ENCODE data around the gene OXSR1.
"Not testable (repeated sequence)": the region's sequence is repeated elsewhere in the genome, so short reads cannot be mapped to it uniquely, and the experiment has no call there.

Gene OXSR1

DNA sequence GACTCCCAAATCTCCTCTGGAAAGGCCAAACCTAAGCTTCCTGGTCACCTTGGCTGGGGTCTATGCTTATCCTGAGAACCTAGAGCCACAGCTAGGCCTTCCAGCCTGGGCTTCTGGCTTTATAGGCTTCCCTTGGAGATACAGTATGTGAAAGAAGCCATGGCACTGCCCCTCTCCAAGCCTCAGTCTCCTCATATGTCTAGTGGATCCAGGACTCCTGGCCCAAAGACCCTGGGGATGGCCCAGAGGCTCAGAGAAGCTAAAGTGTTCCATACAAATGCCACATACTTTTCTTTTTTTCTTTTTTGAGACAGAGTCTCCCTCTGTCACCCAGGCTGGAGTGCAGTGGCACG lies 37.1 kb upstream of the OXSR1 start:
- no peak for DNase-seq

DNA sequence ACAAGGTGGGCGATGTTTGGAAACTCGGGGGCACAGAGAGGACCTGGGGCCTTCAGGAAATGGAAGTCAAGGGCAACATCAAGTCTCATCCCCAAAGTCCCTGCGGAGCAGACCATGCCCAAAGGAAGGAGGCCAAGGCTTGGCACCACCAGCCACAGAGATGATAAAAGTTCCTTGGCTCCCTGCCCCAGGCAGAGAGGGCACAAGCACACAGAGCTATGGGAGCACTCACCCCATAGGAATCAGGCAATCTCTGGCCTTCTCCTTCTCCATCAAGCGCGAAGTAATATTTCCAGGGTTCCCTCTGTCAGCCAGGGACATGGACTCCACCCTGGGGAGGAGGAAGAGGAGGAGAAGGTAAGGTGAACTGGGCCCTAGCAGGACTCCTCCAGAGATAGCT lies 36.3 kb upstream of the OXSR1 start:
- DNase-seq = no peak

DNA sequence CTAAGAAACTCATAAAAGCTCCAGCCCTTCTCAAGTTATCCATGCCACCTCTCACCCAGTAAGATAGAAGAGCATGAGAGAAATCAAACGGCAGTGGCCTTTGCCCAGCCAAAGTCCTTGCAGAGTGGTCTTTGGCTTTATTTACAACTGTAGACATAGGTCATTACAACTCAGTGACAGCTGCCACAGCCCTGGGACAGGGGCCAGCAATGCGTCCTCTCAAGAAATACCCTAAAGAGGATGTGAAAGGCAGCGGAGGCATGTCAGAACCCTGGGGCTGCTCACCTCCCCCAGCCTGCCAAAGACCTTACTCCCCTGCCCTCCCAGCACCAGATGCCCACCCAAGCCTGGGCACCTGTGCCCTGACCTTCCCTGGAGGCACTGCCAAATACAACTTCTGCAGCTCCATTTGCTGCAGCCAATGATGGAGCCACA lies 34.7 kb upstream of the OXSR1 start:
- DNase-seq = no peak

DNA sequence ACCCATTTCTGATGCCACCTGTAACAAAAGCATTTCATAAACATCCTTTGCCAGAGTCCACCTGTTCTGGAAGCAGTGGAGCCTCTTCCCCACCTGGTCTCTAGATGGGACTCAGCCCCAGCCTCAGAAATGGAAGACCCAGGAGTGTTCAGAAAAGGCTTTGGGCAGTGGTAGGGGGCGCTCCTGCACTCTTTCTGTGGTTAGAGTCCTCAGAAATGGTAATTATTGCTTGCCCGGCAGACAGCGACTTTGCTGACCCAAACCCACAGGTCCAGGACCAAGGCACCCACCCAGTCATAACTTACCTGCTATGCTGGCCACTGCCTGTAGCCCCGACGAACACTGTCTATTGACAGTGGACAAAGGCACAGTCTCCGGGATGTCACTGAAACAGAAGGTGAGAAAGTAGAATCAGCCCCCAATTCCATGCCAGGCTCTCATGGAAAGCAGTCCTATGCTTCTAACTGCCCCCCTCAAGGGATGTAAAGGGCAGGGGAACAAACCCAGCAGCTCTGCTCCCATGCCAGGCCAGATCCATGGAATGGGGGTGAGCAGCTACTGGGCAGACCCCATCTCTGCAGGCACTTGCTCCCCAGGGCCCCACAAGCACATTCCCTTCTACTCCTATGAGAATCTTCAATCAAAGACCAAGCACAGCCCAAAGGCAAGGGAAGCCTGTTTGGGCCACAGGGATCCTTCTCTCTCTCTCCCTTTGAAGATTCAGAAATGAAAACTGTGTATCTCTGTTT lies 33.5 kb upstream of the OXSR1 start:
- peak; percentile 39 for DNase-seq

GRCh38 chr3:38133209-38133556 lies 32.2 kb upstream of the OXSR1 start:
- no peak for DNase-seq

GRCh38 chr3:38133557-38134405 lies 31.6 kb upstream of the OXSR1 start:
- DNase-seq = peak; percentile 31

DNA sequence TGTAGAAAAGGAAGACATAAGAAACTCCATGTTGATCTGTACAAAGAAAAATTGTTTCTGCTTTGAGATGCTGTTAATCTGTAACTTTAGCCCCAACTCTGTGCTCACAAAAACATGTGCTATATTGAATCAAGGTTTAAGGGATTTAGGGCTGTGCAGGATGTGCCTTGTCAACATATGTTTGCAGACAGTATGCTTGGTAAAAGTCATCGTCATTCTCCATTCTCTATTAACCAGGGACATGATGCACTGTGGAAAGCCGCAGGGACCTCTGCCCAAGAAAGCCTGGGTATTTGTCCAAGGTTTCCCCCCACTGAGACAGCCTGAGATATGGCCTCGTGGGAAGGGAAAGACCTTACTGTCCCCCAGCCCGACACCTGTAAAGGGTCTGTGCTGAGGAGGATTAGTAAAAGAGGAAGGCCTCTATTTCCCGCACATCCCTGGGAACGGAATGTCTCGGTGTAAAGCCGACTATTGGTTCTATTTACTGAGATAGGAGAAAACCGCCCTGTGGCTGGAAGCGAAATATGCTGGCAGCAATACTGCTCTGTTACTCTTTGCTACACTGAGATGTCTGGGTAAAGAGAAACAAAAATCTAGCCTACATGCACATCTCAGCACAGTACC lies 30.7 kb upstream of the OXSR1 start:
- DNase-seq = not testable (repeated sequence)

GRCh38 chr3:38135621-38136277 lies 29.6 kb upstream of the OXSR1 start:
- DNase-seq = not testable (repeated sequence)

GRCh38 chr3:38136393-38136776 lies 29.0 kb upstream of the OXSR1 start:
- peak; percentile 48 for DNase-seq

DNA sequence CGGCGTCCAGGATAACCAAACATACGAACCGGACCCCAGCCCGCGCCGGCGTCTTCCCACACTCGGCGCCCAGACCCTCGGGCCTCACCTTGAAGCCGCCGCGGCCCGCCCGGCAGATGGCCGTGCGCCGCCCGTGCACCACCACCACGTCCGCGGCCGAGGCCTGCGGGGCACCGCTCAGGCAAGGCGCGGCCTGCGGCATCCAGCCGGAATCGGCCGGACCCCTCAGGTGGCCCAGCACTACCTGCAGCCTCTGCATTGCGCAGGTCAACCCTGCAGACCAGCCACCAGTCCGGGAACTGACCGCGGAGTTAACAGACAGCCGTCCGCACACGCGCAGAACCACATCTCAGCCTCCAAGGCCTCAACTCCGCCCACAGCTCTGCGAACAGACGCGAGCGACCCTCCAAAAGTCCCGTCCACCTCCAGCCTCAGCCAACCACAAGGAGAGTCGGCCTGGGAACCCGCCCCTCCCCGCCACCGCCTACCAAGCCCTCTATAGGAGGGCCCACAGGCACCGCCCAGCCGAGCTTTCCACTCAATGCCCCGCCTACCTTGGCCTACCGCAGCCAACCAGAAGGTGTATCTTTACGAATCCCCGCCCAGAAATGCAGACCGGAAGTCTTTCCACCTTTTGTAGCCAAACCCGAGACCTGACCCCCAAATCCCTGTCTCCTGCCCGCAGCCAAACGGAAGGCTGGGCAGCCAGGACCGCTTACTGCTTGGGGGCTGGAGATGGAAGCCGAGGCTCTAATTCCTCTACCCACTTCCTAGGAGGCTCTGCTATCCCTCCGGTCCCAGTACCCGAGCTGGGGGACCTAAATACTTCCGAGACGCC lies 28.3 kb upstream of the OXSR1 start, which contains the start of gene ACAA1:
Gene ACAA1, minus strand, starts transcription at position 351 of the 838 bp plus-strand sequence. Its CDS starts 92 bp downstream, at position 259.
- DNase-seq = peak; percentile 99

GRCh38 chr3:38137615-38138348 lies 27.6 kb upstream of the OXSR1 start:
- no peak for DNase-seq

GRCh38 chr3:38138349-38139190 lies 26.8 kb upstream of the OXSR1 start, which contains the start of gene MYD88:
Gene MYD88, plus strand, starts transcription at chr3:38138661. Its CDS starts 40 bp downstream, at chr3:38138701.
- DNase-seq = peak; percentile 72

DNA sequence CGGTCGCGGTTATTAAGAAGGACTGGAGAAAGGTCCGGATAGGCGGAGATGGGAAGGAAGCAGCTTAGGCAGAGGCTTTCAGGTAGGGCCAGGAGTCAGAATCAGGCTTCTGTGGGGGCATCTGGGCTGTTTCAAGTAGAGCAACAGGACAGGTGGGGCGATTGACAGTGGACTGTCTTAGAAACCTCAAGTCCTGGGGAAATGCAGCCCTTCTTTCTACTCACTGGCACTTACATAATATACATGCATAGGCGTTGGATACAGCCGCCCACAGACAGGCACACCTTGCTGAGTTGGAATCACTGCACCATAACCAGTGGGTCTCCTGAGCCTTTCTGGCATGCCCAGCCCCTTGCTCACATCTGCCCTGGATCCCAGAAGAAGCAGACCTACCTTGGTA lies 26.1 kb upstream of the OXSR1 start:
- DNase-seq = no peak

DNA sequence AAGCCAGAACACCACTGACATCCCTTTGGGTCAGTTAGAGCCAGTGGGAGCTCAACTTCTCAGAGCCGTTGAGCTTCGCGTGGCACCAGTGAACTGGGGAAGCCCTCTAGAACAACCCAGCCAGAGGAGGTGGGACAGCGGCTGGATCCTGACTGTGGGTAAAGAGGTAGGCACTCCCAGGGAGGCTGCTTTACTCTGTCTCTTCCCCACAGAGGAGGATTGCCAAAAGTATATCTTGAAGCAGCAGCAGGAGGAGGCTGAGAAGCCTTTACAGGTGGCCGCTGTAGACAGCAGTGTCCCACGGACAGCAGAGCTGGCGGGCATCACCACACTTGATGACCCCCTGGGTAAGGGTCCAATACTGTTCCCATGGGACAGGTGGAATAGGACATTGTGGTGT lies 25.7 kb upstream of the OXSR1 start:
- DNase-seq = no peak

DNA sequence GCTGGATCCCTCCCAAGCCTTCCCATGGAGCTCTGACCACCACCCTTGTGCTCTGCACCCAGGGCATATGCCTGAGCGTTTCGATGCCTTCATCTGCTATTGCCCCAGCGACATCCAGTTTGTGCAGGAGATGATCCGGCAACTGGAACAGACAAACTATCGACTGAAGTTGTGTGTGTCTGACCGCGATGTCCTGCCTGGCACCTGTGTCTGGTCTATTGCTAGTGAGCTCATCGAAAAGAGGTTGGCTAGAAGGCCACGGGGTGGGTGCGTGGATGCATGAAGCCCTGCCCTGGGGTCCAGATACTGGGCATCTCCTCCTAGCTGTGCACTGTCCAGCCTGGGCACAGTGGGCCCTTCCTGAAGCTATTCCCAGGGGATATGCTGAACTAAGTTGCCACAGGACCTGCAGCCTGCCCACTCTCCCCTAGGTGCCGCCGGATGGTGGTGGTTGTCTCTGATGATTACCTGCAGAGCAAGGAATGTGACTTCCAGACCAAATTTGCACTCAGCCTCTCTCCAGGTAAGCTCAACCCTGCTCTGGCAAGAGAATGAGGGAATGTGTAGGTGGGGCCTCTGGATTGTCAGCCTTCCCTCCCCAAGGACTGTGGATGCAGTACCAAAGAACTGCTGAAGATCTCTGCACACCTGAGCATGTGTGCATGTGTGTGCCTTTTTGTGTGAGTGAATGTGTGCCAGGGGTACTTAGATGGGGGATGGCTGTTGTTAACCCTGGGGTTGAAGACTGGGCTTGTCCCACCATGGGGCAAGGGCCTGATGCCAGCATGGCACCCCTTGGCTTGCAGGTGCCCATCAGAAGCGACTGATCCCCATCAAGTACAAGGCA lies 24.8 kb upstream of the OXSR1 start:
- DNase-seq = no peak

DNA sequence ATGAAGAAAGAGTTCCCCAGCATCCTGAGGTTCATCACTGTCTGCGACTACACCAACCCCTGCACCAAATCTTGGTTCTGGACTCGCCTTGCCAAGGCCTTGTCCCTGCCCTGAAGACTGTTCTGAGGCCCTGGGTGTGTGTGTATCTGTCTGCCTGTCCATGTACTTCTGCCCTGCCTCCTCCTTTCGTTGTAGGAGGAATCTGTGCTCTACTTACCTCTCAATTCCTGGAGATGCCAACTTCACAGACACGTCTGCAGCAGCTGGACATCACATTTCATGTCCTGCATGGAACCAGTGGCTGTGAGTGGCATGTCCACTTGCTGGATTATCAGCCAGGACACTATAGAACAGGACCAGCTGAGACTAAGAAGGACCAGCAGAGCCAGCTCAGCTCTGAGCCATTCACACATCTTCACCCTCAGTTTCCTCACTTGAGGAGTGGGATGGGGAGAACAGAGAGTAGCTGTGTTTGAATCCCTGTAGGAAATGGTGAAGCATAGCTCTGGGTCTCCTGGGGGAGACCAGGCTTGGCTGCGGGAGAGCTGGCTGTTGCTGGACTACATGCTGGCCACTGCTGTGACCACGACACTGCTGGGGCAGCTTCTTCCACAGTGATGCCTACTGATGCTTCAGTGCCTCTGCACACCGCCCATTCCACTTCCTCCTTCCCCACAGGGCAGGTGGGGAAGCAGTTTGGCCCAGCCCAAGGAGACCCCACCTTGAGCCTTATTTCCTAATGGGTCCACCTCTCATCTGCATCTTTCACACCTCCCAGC lies 24.0 kb upstream of the OXSR1 start:
- no peak for DNase-seq

DNA sequence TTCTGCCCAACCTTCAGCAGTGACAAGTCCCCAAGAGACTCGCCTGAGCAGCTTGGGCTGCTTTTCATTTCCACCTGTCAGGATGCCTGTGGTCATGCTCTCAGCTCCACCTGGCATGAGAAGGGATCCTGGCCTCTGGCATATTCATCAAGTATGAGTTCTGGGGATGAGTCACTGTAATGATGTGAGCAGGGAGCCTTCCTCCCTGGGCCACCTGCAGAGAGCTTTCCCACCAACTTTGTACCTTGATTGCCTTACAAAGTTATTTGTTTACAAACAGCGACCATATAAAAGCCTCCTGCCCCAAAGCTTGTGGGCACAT lies 23.4 kb upstream of the OXSR1 start:
- DNase-seq = no peak

GRCh38 chr3:38142959-38143358 lies 22.4 kb upstream of the OXSR1 start:
- no peak for DNase-seq

- DNase-seq = no peak
Observed at GRCh38 chr3:38143511-38143910, 21.8 kb upstream of the OXSR1 start.

Data from EL (cell line).